ENCODE measurements around the gene SGCB. TPM values are rescaled to one million over a fixed set of nuclear protein-coding genes. Genes with fewer than 3 reads are reported as not detected.

SGCB gene
- total RNA-seq, 3 donors from 2014 or later = 23.8 to 80.1 (median 24.2) TPM

DNA sequence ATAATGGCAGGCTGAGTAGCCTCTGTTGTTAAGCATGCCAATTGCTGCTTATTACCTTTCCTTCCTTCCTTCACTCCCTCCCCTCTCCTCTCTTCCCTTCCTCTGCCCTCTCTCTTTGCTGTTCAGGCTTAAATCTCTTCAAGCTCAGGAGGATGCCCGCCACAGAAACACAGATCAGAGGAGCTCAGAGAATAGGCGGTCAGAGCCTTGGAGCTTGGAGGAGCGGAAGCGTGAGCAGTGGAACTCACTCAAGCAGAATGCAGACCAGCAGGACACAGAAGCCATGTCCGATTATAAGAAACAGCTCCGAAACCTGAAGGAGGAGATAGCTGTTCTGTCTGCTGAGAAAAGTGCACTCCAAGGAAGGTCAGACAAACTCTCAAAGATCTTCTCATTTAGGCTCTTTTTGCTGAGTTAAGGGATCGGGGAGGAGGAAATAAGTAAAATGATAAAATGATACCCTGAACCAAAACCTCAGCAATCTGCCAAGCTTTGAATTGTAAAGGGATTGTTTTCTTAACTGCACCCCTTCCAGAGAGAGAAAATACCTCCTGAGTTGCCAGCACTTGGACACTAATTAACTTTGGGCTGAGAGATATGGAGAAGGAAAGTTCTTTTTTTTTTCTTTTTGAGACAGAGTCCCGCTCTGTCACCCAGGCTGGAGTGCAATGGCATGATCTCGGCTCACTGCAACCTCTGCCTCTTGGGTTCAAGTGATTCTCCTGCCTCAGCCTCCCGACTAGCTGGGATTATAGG, 33.9 kb upstream of the SGCB start:
- no peak for TF ChIP-seq CTCF (IDR thresholded peaks at IDR 0.05)
- Histone ChIP-seq H3K36me3 (ENCODE audit: low read depth) (no peaks in the 10 kb centered on the region), H3K9me3 (no peaks in the 10 kb centered on the region), H3K4me1 (ENCODE audit: low read depth) (peaks cover 4% of the 10 kb centered on the region), H3K4me3 (no peak overlapping the region)
- no peak for ATAC-seq
- no peak for DNase-seq
- intact Hi-C loops (cut with DNase I, micrococcal nuclease) = no loop called here

GRCh38 chr4:52069571-52069970, 31.5 kb upstream of the SGCB start:
- no peak for ATAC-seq
- Histone ChIP-seq H3K4me3 (no peak overlapping the region), H3K9me3 (no peaks in the 10 kb centered on the region), H3K36me3 (ENCODE audit: low read depth) (no peaks in the 10 kb centered on the region), H3K4me1 (ENCODE audit: low read depth) (peaks cover 4% of the 10 kb centered on the region)
- intact Hi-C loops (cut with DNase I, micrococcal nuclease) = no loop called here
- TF ChIP-seq CTCF (IDR thresholded peaks at IDR 0.05) = no peak
- DNase-seq = no peak

DNA sequence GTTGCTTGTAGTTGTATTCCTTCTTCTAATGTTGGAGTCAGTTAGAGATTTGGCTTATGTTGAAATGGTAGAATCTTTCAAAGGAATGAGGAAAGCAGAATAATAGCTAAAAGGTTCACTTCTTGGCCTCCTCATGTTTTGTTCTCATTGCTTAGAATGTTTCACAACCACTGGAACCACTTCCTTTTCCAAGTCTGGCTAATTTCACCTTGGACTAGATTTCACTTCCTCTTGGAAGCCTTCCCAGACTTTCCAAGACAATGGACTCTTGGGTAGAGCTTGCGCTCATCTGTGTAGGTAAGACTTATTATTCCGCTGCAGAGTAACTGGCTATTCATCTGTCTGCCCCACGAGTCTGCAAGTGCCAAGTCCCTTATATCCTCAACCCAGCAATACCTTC, 21.3 kb upstream of the SGCB start:
- Histone ChIP-seq H3K4me3 (no peak overlapping the region), H3K9me3 (no peaks in the 10 kb centered on the region), H3K4me1 (ENCODE audit: low read depth) (peaks cover 9% of the 10 kb centered on the region), H3K36me3 (ENCODE audit: low read depth) (no peaks in the 10 kb centered on the region)
- peak in 1 of 3 donors; percentile 76 for DNase-seq
- peak; percentile 98 for ATAC-seq
- intact Hi-C loops (cut with DNase I, micrococcal nuclease) = no loop called here
- TF ChIP-seq CTCF (IDR thresholded peaks at IDR 0.05) = no peak

GRCh38 chr4:52058275-52058674, 20.2 kb upstream of the SGCB start:
- ATAC-seq = no peak
- Histone ChIP-seq H3K4me3 (no peak overlapping the region), H3K36me3 (ENCODE audit: low read depth) (no peaks in the 10 kb centered on the region), H3K4me1 (ENCODE audit: low read depth) (peaks cover 9% of the 10 kb centered on the region), H3K9me3 (no peaks in the 10 kb centered on the region)
- no peak for TF ChIP-seq CTCF (IDR thresholded peaks at IDR 0.05)
- DNase-seq = no peak
- intact Hi-C loops (cut with DNase I, micrococcal nuclease) = no loop called here

DNA sequence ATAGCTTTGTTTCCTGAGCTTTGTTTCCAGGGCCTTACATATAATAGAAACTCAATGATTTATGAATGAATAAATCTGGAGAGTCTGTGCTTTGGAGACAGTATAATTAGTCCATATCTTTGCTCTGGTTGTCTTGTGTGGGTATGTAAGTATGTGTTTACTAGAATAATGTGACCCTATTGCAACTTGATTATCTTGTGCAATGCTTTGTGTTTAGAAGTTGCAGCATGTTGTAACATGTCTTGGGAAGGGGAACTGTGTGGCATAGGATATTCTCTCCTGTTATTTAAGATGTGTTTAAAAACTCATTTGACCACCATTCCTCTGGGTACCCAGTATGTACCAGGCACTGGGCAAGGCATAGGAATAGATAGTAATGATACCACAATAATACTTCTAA, 19.1 kb upstream of the SGCB start:
- ATAC-seq = no peak
- no peak for DNase-seq
- intact Hi-C loops (cut with DNase I, micrococcal nuclease) = no loop called here
- TF ChIP-seq CTCF (IDR thresholded peaks at IDR 0.05) = no peak
- H3K4me1 ChIP-seq (ENCODE audit: low read depth) = peaks cover 15% of the 10 kb centered on the region
- no peaks in the 10 kb centered on the region for H3K9me3 ChIP-seq
- no peak overlapping the region for H3K4me3 ChIP-seq
- no peaks in the 10 kb centered on the region for H3K36me3 ChIP-seq (ENCODE audit: low read depth)

Data from mucosa of descending colon (tissue), 3 donors.